Cardiac fibroblast (primary cell): Measurements from ENCODE around the gene IMMP2L.

Source experiments
- DNase-seq, 2 donors: peaks; one replicate each; pipeline versions ENCODE4 v3.0.0 to v3.0.0-alpha.2; 2010; ENCODE audit warnings: low read depth in 2 of 2
- H3K4me3 ChIP-seq, 2 donors: replicated peaks in 1 of 2; 1 replicate in 1 of 2; 2 replicates in 1 of 2; pipeline ENCODE4 v1.5.1; 2011; ENCODE audit warnings: low read depth in 2 of 2, low read length in 2 of 2, mild to moderate bottlenecking in 2 of 2, moderate library complexity in 1 of 2
- CTCF ChIP-seq: IDR thresholded peaks from one replicate; pipeline ENCODE4 v1.5.1; 2011; ENCODE audit warnings: low read depth, mild to moderate bottlenecking, low read length, inconsistent platforms

IMMP2L gene

GRCh38 chr7:110688908-110689307, 873.4 kb downstream of the IMMP2L start:
- no peak for TF ChIP-seq CTCF
- H3K4me3 ChIP-seq, result no peak overlapping the region
- DNase-seq, result no peak

- H3K4me3 ChIP-seq, result no peak overlapping the region
- no peak for TF ChIP-seq CTCF
- DNase-seq, result no peak
These were observed 876.4 kb downstream of the IMMP2L start for GRCh38 chr7:110685899-110686298.

- no peak for TF ChIP-seq CTCF
- H3K4me3 ChIP-seq, result no peak overlapping the region
- DNase-seq, result no peak
These were observed 880.4 kb downstream of the IMMP2L start for GRCh38 chr7:110681941-110682340.

- no peak for TF ChIP-seq CTCF
- no peak overlapping the region for H3K4me3 ChIP-seq
These were observed 884.9 kb downstream of the IMMP2L start for GRCh38 chr7:110677405-110677804.

GRCh38 chr7:110676785-110677184, 885.5 kb downstream of the IMMP2L start:
- no peak for DNase-seq
- no peak for TF ChIP-seq CTCF

More at GRCh38 chr7:110677405-110677804, 884.9 kb downstream of the IMMP2L start:
- no peak for DNase-seq

GRCh38 chr7:110675383-110676103, 886.7 kb downstream of the IMMP2L start:
- no peak for TF ChIP-seq CTCF
- no peak overlapping the region for H3K4me3 ChIP-seq
- no peak for DNase-seq

More at GRCh38 chr7:110676785-110677184, 885.5 kb downstream of the IMMP2L start:
- no peak overlapping the region for H3K4me3 ChIP-seq

GRCh38 chr7:110673148-110673547, 889.1 kb downstream of the IMMP2L start:
- H3K4me3 ChIP-seq, result no peak overlapping the region
- no peak for DNase-seq
- TF ChIP-seq CTCF, result no peak
